HG03354 (cell line): ENCODE data around the gene RPL35.
A peak's percentile ranks its signal among the peaks of the same experiment; 100 is the strongest.
"Not testable (repeated sequence)": the region's sequence is repeated elsewhere in the genome, so short reads cannot be mapped to it uniquely, and the experiment has no call there.

Source experiments
- ATAC-seq: cut with Tn5 transposase; IDR thresholded peaks from one replicate; pipeline ENCODE4 v1.9.1; 2021; ENCODE audit warnings: mild to moderate bottlenecking; ENCODE audit not compliant: unreplicated experiment, poor library complexity, severe bottlenecking

Gene RPL35

DNA sequence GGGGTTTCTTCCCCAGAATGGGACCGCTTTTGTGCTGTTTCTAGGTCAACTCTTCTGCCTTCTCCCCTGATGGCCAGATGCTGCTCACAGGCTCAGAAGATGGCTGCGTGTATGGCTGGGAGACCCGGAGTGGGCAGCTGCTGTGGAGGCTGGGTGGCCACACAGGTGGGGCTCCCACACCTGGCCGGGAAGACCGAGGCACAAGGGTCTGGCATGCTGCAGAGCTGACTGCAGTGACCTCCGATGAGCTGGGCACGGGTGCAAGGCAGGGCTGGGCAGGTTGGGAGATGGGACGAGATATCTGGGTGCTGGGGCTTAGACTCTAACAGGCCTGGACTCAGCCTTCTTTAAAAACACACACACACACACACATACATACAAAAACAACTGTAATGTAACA, 7.6 kb downstream of the RPL35 start:
- ATAC-seq: no peak

DNA sequence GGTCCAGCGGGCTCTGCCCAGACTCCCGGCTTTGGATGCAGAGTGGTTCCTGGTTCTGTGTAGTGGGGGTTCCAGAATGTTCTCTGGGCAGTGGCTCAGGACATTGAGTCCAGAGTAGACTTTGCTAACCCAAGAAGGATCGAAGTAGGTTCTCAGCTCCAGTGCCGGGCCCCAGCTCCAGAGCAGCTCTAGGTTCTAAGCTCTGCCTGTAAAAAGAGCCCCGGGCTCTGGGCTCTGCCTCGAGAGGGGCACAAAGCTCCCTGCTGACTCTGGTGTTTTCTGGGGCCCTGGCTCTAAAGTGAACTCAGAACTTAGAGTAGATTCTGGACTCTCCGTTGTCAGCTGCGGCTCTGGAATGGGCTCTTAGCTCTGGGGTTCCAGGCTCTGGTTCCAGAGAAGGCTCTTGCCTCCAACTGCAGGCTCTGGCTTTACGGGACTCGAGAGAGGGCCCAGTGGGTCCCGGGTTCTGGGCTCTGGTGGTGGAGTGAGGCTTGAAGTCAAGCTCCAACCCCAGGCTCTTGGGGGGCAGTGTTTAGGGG, 8.1 kb downstream of the RPL35 start:
- no peak for ATAC-seq

DNA sequence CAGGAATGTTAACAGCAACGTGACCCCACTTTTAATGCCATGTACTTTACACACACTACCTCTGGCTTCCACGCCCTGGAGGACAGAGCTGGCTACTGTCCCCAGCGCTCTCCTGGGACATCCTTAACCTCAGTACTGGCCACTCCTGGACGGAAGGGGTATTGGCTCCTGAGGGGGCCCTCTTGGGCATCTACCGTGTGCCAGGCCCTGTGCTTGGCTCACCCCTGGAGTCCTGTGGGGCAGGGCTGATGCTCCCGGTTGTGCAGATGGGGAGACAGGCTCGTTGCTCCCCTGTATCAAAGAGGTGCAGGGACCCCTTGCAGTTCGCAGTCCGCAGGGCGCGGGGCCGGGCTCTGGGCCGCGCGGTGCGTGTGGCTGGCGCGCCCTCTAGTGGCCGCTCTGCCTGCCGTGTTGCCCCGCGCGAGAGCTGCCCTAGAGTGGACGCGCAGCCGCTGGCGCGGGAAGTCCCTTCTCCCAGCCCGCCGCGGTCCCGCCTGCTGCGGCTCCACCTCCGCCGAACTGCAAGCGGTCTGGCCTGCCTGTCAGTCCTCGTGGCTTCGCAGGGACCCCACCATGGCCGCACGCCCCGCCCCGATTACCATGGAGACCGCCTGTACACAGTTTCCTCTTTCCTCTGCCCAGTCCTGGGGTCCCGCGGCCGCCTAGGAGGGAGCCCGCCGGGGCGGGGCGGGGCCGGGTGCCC, 8.8 kb downstream of the RPL35 start, which contains the start of gene WDR38:
Gene WDR38, plus strand, starts transcription at position 632 of the 703 bp plus-strand sequence. CDS start 72 bp downstream, outside the sequence.
- peak; percentile 78 for ATAC-seq

DNA sequence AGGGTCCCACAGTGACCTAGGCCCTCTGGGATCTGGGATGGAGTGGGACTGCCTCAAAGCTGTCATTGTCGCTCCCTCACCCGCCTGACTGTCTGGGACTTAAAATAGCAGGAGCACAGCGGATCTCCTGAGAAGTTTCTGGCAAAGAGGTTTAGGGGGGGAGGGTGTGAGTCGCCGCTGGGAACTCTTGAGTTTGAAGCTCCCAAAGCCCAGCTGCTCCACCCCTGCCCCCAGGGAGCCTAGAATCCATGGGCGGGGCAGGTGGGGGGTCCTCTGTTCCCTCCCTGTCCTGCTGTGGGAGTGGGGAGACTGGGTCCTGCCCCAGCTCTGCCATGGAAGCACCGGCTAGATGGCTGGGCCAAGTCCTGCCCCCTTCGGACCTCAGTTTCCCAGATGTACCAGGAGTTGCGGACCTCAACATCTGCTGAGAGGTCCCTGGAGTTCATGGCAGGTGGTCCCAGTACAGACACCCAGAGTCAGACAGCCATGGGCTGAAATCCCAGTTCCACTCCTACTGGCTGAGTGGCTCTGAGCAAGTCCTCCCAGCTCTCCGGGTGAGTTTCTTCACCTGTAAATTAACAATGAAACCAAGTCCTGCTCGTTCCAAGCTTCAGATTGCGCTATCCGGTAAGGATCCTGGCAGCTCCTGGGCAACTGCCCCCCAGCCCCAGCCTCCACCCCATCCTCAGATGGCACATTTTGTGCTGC, 9.5 kb downstream of the RPL35 start:
- ATAC-seq: no peak

DNA sequence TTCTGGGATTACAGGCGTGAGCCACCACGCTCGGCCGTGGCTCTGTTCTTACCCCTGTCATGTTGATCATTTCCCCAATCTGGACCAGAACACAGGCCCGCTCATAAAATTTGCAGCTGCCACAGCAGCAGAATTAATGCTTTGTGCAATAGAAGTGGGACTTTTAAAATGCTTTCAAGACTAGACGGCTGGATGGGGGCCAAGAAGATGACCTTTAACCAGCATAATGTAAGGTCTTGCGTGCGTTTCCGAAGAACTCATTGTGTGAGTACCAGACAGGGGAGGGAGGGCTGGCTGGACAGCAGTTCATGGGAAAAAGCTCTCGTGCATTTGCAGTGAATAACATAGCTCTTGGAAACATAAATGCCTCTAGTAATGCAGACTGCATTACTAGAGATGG, 12.0 kb downstream of the RPL35 start:
- no peak for ATAC-seq

DNA sequence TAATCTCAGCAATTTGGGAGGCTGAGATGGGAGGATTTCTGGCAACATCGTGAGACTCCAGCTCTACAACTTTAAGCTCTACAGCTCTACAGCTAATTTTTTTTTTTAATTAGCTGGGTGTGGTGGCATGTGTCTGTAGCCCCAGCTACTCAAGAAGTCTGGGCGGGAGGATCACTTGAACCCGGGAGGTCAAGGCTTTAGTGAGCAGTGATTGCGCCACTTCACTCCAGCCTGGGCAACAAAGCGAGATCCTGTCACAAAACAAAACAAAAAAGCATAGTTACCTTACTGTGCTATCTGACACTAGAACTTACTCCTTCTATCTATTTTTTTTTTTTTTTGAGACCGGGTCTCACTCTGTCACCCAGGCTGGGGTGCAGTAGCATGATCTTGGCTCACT, 14.8 kb downstream of the RPL35 start:
- ATAC-seq: no peak

DNA sequence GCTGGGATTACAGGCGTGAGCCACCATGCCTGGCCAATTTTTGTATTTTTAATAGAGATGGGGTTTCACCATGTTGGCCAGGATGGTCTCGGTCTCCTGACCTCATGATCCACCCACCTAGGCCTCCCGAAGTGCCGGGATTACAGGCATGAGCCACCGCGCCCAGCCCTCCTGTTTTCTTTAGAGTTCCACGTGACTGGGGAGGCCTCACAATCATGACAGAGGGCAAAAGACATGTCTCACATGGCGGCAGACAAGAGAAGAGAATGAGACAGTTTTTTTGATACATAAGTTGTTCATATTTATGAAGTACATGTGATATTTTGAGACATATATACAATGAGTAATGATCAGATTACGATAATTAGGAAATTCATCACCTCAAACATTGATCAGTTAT, 15.3 kb downstream of the RPL35 start:
- ATAC-seq: not testable (repeated sequence)

DNA sequence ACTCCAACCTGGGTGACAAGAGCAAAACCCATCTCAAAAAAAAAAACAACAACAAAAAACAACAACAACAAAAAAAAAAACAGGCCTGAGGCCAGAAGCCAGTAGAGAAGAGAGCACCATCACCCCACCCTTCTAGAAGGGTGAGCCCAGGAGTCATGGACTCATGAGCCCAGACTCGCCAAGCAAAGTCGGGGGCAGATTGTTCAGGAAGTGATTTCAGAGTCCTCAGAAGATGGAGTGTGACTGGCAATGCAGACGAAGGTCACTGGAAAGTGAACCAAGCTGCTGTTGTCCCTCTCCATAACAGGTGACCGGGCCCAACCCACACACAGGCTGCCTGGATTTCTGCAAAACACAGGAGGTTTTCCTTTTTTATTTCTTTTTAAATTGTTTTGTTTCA, 17.5 kb downstream of the RPL35 start:
- no peak for ATAC-seq

DNA sequence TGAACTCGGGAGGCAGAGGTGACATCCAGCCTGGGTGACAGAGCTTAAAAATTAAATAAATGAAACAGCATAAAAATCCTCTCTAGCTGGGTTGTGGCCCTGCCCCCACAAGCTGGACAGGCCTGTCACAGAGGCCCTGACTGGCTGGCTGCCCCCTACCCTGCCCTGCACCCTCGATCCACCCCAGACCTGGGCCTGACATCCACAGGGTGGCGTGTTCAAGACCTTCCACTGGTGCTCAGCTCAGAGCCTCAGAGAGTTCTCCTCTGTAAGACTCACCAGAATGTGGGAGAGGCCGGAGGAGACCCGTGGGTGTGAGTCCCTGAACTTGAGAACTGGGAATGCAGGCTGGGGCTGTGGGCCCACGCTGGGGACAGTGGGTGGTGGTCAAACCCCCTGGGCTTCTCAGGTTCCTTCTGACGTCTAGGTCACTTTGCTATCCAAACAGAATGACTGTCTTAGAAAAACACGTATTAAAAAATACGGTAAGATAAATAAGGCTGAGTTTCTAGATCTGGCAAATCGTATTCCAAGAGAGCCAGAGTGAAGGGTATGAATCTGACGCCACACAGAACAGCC, 18.2 kb downstream of the RPL35 start:
- no peak for ATAC-seq

DNA sequence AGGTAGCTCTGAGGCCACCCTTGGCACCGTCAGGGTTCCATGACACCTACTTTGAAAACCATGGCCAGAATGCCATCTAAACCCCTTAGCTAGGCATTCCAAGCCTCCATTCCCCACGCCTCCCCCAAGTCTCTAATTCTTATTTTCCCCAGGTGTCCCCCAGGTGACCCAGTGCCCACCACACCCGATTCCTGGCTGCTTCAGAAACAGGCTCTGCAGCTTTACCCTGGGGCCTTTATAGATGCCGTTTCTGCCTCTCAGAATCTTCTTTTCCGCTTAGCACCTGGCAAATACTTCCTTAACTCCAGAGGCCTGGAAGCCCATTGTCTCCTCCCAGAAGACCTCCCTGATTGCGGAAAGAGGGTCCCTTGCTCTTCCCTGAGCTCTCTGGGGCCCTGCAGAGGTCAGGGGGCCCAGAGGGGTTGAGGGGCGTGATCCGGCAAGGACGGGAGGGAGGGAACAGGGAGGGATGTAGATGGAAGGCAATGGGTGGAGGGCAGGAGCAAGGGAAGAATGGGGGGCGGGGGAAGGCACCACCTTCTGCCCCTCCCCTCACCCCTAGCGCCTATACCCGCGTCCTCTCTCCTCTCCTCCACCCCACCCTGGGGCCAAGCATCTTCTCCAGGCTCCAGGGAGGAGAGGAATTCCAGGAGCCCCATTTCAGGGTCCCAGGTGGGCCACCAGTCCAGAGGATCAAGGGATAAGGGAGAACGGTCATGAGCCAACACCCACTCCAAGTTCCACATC, 20.5 kb downstream of the RPL35 start:
- no peak for ATAC-seq

DNA sequence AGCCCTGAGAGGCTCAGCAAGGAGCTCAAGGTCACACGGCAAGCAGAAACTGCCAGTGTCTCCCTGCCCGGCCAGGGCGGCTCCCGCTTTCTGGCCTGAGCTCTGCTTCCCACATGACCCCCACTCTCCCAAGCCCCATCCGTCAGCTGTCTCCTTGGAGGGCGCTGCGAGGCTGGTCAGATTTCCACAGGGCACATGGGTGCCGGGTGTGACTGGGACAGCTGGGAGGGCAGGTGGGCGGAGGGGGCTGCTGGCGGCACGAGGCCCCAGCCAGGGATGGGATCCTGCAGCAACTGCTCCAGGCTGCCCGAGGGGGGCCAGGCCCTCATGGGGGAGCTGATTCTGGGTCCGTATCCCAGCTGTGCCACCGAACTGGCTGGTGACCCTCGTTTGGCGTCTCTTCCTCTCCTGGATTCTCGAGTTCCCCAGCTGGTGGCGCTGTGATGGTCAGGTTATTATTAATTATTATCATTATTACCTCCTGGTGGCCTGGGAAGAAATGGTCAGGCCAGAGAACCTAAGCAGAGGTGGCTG, 21.4 kb downstream of the RPL35 start:
- no peak for ATAC-seq

DNA sequence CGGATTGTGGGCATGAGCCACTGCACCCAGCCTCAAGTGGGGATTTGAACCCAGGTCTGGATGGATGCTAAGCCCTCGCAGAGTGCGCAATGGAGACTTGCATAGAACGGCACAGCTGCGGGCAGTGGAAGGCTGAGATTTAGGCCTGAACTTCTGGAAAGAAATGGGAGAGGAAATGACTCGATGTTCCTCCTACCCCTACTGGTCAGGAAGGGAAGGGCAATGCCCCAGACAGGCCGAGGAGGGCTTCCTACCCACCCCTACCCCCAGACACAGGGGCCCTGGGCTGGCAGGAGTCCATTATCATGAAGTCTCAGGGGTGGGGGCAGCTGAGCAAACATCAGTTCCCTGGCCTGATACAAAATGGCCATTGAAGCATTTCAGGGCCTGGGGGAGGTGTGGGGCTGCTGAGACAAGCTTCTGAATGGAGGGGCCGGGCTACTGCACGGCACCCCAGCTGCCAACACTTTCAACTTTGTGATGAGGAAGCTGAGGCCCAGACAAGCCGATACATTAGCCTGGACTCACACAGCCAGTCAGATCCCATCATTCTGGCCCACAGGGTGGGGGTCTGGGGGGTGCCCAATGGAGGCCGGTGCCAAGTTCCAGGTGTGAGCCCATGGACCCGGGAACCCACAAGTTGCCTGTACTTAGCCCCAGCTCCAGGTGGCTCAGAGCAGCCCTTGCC, 22.0 kb downstream of the RPL35 start:
- no peak for ATAC-seq

DNA sequence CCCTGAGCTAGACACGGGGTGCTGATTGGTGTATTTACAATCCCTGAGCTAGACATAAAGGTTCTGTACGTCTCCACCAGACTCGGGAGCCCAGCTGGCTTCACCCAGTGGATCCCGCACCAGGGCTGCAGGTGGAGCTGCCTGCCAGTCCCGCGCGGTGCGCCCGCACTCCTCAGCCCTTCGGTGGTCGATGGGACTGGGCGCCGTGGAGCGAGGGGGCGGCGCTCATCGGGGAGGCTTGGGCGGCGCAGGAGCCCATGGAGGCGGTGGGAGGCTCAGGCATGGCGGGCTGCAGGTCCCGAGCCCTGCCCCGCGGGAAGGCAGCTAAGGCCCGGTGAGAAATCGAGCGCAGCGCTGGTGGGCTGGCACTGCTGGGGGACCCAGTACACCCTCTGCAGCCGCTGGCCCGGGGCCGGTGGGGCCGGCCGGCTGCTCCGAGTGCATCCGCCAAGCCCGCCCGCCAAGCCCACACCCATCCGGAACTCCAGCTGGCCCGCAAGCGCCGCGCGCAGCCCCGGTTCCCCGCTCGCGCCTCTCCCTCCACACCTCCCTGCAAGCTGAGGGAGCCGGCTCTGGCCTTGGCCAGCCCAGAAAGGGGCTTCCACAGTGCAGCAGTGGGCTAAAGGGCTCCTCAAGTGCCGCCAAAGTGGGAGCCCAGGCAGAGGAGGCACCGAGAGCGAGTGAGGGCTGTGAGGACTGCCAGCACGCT, 23.0 kb downstream of the RPL35 start:
- ATAC-seq: not testable (repeated sequence)

DNA sequence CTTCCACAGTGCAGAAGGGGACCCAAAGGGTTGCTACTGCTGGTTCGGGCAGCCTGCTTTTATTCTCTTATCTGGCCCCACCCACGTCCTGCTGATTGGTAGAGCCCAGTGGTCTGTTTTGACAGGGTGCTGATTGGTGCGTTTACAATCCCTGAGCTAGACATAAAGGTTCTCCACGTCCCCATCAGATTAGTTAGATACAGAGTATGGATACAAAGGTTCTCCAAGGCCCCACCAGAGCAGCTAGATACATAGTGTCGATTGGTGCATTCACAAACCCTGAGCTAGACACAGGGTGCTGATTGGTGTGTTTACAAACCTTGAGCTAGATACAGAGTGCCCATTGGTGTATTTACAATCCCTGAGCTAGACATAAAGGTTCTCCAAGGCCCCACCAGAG, 23.6 kb downstream of the RPL35 start:
- not testable (repeated sequence) for ATAC-seq

DNA sequence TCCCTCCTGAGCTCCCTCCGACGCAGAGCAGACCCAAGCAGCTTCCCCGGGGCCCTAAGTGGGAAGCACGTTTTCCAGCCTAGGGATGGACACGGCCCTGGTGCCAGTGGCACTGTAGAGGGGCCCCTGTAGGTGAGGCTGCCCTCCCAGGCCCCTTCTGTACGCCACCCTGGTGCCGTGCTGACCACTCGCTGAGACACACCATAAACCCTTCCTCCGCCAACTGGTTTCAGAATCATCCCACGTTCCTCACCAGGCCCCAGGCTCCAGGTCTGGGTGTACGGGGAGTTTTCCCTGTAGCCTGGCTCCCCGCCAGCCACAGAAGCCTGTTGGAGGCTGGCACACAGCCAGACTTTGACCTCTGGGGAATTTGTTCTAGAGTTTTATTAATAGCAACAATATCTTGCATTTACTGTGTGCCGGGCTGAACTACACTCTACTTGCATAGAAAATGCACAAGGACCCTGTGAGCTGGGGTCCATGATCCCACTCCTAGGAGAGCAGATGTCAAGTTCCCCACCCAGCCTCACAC, 26.7 kb downstream of the RPL35 start:
- no peak for ATAC-seq

DNA sequence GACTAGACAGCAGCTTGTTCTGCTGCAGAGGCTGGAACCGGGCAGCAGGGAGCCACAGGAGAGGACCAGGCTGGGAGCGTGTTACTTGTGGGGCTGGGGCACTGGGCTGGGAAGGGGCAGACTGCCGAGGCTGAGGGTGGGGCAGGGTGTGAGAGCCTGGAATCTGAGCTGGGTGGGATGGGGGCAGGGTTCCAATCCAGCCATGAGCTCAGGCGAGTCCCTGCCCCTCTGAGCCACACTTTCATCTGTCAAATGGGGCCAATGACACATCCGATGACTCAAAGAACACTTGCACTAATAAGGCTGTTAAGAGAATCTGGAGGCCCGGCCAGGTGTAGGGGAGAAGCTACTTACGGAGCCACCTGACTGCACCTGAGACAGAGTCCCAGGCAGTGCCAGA, 27.2 kb downstream of the RPL35 start:
- no peak for ATAC-seq

DNA sequence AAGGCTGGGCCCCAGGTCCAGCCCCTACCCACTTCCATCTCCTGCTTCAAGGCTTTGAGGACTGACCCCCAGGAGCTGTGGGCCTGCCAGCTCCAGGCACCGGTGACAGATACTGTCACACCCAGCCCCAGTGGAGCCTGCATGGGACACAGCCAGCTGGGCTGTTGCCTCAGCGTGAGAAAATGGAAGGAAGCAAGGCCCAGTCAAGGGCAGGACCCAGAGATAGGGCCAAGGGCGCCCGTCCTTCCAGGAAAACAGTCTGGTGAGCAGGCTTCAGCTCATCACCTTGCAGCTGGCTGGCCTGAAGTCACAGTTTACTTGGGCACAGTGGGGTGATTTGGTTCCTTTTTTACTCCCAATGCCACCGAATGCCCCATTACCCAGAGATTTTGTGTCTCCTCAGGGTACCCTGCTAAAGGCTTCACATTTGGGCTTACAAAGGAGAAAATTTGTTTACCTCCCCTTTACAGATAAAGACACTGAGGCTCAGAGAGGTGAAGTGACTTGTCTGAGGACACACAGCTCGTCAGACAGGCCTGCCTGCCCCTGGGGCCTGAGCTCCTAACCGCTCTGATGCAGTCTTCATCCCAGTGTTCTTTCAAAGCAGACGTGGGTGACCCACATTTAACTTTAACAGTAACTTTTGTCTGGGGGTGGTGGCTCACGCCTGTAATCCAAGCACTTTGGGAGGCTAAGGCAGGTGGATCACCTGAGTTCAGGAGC, 30.0 kb downstream of the RPL35 start:
- no peak for ATAC-seq

DNA sequence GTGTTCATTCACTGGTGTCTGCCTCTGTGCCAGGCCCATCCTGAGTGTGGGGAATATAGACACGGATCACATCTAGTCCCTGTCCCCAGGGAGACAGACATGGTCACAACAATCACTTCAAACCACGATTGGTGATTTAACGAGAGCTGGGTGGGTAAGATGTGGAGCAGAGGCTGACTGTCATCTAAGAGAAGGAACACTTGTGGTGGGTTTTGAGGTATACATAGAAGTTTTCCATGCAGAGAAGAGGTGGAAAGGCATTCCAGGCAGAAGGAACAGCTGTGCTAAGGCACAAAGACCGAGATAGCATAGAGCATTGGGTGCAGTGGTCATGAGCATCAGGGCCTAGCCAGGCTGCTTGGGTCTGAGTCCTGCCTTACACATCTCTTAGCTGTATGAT, 31.2 kb downstream of the RPL35 start:
- ATAC-seq: no peak
